Upper lobe of right lung (tissue), 1 donor: ENCODE results near the gene ITCH. TPM values are rescaled to one million over a fixed set of nuclear protein-coding genes. Genes with fewer than 3 reads are reported as not detected.

Experiments used
- ATAC-seq: fragments of 200-7000 bp; cut with Tn5 transposase; one replicate; pipeline ENCODE4 v1.9.1; 2020; ENCODE audit warnings: mild to moderate bottlenecking, moderate library complexity
- DNase-seq: peaks from one replicate; pipeline ENCODE4 v3.0.0-alpha.2; 2020
- H3K27ac ChIP-seq: fragments of 200-600 bp; one replicate; pipeline ENCODE4 v1.8.0; 2022
- H3K27me3 ChIP-seq: fragments of 200-600 bp; one replicate; pipeline ENCODE4 v1.8.0; 2022; ENCODE audit warnings: mild to moderate bottlenecking
- H3K36me3 ChIP-seq: fragments of 200-600 bp; one replicate; pipeline ENCODE4 v1.8.0; 2022
- H3K4me1 ChIP-seq: fragments of 200-600 bp; one replicate; pipeline ENCODE4 v1.8.0; 2022
- H3K4me3 ChIP-seq: fragments of 200-600 bp; one replicate; pipeline ENCODE4 v1.8.0; 2022; ENCODE audit warnings: mild to moderate bottlenecking
- H3K9me3 ChIP-seq: fragments of 200-600 bp; one replicate; pipeline ENCODE4 v1.8.0; 2022
- CTCF ChIP-seq: fragments of 200-600 bp; IDR thresholded peaks from one replicate; pipeline ENCODE4 v1.8.0; 2022; ENCODE audit warnings: antibody characterized with exemption
- intact Hi-C: fragments of 100-400 bp; cut with DNase I; formaldehyde crosslinking; loops from one replicate; pipeline ENCODE4 v1.11.0; 2022
- total RNA-seq: library from RNA; stranded (reverse); fragmentation: NEBNext Ultra II Directional; extraction: Animal tissue kit (Norgen Biotek cat#: 25700); gene quantifications from one replicate; pipeline ENCODE4 v1.2.1, GENCODE V29; 2021
- donor health status: DM: no; HTN: yes; CAD: no; lungs with severe emphysema.

ITCH gene
- total RNA-seq, 1 donor from 2014 or later, result 65.6 TPM

DNA sequence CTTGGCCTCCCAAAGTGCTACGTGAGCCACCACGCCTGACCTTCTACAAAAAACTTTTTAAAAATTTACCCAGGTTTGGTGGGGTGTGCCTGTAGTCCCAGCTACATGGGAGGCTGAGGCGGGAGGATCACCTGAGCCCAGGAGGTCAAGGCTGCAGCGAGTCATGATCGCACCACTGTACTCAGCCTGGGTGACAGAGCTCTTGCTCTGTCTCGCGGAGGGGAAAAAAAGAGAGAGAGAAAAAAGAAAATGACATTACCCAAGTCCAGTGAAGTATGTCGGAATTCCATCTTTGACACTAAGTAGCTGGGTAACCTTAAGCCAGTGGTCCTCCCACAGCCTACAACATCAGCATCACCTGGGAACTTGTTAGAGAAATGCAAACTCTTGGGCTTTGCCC, 176.7 kb downstream of the ITCH start:
- no peaks in the 10 kb centered on the region for H3K9me3 ChIP-seq
- peaks cover 69% of the 10 kb centered on the region for H3K36me3 ChIP-seq
- TF ChIP-seq CTCF, result no peak
- ATAC-seq, result no peak
- H3K4me1 ChIP-seq, result peaks cover 5% of the 10 kb centered on the region
- no peak overlapping the region for H3K4me3 ChIP-seq
- DNase-seq, result no peak
- no peak overlapping the region for H3K27ac ChIP-seq
- no peaks in the 10 kb centered on the region for H3K27me3 ChIP-seq
- intact Hi-C loops, result no loop called here

DNA sequence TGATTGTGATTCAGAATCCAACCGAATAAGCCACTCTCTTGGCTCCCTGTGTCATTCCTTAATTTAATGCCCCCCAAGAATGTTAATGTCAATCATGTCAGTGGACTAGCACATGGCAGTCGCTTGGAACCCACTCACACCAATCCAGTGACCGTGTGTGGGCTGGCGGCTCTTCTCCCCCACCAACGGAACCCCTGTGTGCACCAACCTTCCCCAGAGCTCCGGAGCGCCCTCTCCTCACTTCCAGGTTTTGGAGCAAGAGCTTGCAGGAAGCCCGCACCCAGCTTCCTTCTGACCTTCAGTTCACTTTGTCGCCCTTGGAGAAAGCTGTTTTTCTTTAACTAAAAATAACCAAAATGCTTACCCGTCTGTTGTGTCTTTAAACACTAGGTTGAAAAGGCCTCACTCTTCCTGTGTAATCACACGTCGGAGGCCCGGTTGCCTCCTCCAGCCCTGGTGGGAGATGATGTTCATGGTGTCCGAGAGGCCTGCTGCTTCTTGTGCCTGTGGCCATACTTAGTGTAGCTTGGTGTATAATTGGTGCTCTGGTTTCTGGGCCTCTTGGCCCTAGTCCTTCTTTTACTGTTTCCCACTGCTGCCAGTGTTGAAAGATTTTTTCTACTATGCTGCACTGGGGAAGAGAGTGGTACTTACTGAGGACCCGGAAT, 177.7 kb downstream of the ITCH start:
- no peak for ATAC-seq
- H3K36me3 ChIP-seq, result peaks cover 59% of the 10 kb centered on the region

DNA sequence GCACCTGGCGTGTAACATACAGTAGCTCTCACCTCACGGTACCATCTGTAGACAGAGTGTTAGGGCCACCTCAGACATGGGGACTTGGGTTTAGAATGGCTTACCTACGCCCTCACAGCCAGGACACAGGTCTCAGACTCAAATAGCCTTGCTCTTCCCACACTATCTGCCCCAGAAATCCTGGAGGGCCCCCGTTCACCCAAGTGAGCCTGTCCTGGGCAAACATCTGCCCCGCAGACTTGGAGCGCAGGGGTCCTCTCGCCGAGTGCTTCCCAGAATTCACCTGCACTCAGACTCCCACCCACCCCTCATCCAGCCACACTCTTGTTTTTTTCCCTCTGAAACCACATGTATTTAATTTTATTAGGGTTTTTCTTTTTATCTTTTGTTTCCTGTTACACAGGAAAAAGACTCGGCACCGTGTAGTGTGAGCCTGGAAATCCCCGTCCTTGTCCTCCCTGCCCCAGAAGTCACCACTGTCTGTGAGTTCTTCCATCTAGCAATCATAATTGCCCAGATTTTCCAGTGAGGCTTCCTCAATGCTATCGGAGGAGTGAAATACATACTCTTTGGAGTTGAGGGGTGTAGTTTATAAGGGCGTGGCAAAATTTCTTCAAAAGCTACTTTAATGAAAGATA, 178.3 kb downstream of the ITCH start:
- intact Hi-C loops, result no loop called here
- no peak for DNase-seq
- Histone ChIP-seq H3K27me3 (no peaks in the 10 kb centered on the region), H3K4me1 (peaks cover 5% of the 10 kb centered on the region), H3K4me3 (no peak overlapping the region), H3K9me3 (no peaks in the 10 kb centered on the region), H3K36me3 (peaks cover 52% of the 10 kb centered on the region), H3K27ac (no peak overlapping the region)
- no peak for TF ChIP-seq CTCF
- no peak for ATAC-seq

More for the DNA sequence above, 177.7 kb downstream of the ITCH start:
- DNase-seq, result no peak
- intact Hi-C loops, result no loop called here
- Histone ChIP-seq H3K27ac (no peak overlapping the region), H3K4me1 (peaks cover 5% of the 10 kb centered on the region), H3K9me3 (no peaks in the 10 kb centered on the region), H3K27me3 (no peaks in the 10 kb centered on the region), H3K4me3 (no peak overlapping the region)
- no peak for TF ChIP-seq CTCF

GRCh38 chr20:34541917-34542316, 178.8 kb downstream of the ITCH start:
- no peak for TF ChIP-seq CTCF
- H3K27me3 ChIP-seq, result no peaks in the 10 kb centered on the region
- DNase-seq (no peak), ATAC-seq (no peak)
- no peak overlapping the region for H3K27ac ChIP-seq
- no peaks in the 10 kb centered on the region for H3K9me3 ChIP-seq
- intact Hi-C loops, result no loop called here
- no peak overlapping the region for H3K4me3 ChIP-seq
- H3K4me1 ChIP-seq, result peaks cover 5% of the 10 kb centered on the region
- peaks cover 47% of the 10 kb centered on the region for H3K36me3 ChIP-seq

DNA sequence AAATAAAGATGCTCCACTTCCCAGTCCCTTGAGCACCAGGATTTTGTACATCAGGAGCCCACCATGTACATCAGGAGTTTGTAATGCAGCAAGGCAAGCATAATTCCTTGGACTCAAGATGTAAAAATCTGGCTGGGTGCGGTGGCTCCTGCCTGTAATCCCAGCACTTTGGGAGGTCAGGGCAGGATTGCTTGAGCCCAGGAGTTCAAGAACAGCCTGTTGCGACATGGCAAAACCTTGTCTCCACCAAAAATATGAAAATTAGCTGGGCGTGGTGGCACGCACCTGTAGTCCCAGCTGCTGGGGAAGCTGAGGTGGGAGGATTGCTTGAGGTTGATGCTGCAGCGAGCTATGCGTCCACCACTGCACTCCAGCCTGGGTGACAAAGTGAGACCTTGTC, 179.4 kb downstream of the ITCH start:
- H3K9me3 ChIP-seq, result no peaks in the 10 kb centered on the region
- peaks cover 42% of the 10 kb centered on the region for H3K36me3 ChIP-seq
- H3K4me3 ChIP-seq, result no peak overlapping the region

More for the DNA sequence above, 179.4 kb downstream of the ITCH start:
- Histone ChIP-seq H3K27ac (no peak overlapping the region), H3K27me3 (no peaks in the 10 kb centered on the region), H3K4me1 (peaks cover 5% of the 10 kb centered on the region)
- no peak for ATAC-seq
- TF ChIP-seq CTCF, result no peak
- intact Hi-C loops, result no loop called here
- no peak for DNase-seq
